Uterus (tissue), 4 donors: ENCODE data around the gene MBNL1. TPM values are rescaled to one million over a fixed set of nuclear protein-coding genes. Genes with fewer than 3 reads are reported as not detected.
A peak's percentile ranks its signal among the peaks of the same experiment; 100 is the strongest.

Experiments used
- DNase-seq, 2 donors: peaks; one replicate each; pipeline ENCODE4 v3.0.0-alpha.2; 2019 to 2020
- H3K27ac ChIP-seq, 2 donors: fragments of 200-600 bp; sonication (generic); 1 replicate in 1 of 2; 2 replicates in 1 of 2; pipeline ENCODE4 v1.5.1; 2016 to 2018
- H3K27me3 ChIP-seq, 2 donors: fragments of 200-600 bp; sonication (generic); one replicate each; pipeline ENCODE4 v1.5.1; 2018 to 2019; ENCODE audit warnings: control low read depth in 1 of 2
- H3K36me3 ChIP-seq, 2 donors: fragments of 200-600 bp; sonication (generic); one replicate each; pipeline ENCODE4 v1.5.1; 2019; ENCODE audit warnings: control low read depth in 1 of 2
- H3K4me1 ChIP-seq, 2 donors: fragments of 200-600 bp; sonication (generic); one replicate each; pipeline ENCODE4 v1.5.1; 2018 to 2019; ENCODE audit warnings: control low read depth in 1 of 2
- H3K4me3 ChIP-seq, 2 donors: fragments of 200-600 bp; sonication (generic); 1 replicate in 1 of 2; 2 replicates in 1 of 2; pipeline ENCODE4 v1.5.1; 2018 to 2019; ENCODE audit warnings: mild to moderate bottlenecking in 1 of 2
- H3K9me3 ChIP-seq, 2 donors: fragments of 200-600 bp; sonication (generic); one replicate each; pipeline ENCODE4 v1.5.1; 2019; ENCODE audit warnings: control low read depth in 1 of 2
- POLR2A ChIP-seq, 2 donors: fragments of 450-650 bp; IDR thresholded peaks; one replicate each; pipeline ENCODE4 v1.6.1; 2016; ENCODE audit warnings: antibody characterized with exemption in 2 of 2, mild to moderate bottlenecking in 1 of 2, moderate library complexity in 1 of 2
- intact Hi-C: fragments of 100-400 bp; cut with DNase I; formaldehyde crosslinking; loops from one replicate; pipeline ENCODE4 v1.15.1; 2023; ENCODE audit warnings: low total_unique reads
- total RNA-seq, 4 donors: library from RNA; depleted of rRNA in 3 of 4; stranded (reverse); fragments of >200 nt in 3 of 4; gene quantifications; one replicate each; pipeline versions ENCODE4 v1.1.0 to v1.2.4, GENCODE V29; 2014 to 2023
- TF ChIP-seq, protein P1 (sequence below), 4 experiments: fragments of 200-600 bp in 2 of 4; fragments of 450-650 bp in 2 of 4; sonication (generic) in 2 of 4; IDR thresholded peaks; one replicate each; pipeline ENCODE4 v1.5.1; 2016 to 2019; ENCODE audit warnings: antibody characterized with exemption in 4 of 4, mild to moderate bottlenecking in 2 of 4, moderate library complexity in 1 of 4
- donor health status: DM: yes; HTN: yes; CAD: no.

The MBNL1 gene
- total RNA-seq, 4 donors from 2014 or later = 219 to 470 (median 243) TPM

GRCh38 chr3:152496716-152497115 is 228.0 kb downstream of the MBNL1 start:
- Histone ChIP-seq H3K36me3 (no peaks in the 10 kb centered on the region), H3K4me3 (no peak overlapping the region), H3K4me1 (no peaks in the 10 kb centered on the region), H3K27ac (peak overlapping the region; percentile 65 to 81), H3K27me3 (no peaks in the 10 kb centered on the region), H3K9me3 (no peaks in the 10 kb centered on the region)
- no peak for TF ChIP-seq POLR2A (IDR thresholded peaks at IDR 0.05)
- DNase-seq = no peak
- intact Hi-C loops = no loop called here

- Histone ChIP-seq H3K4me1 (no peaks in the 10 kb centered on the region), H3K4me3 (no peak overlapping the region), H3K27me3 (no peaks in the 10 kb centered on the region), H3K27ac (peak overlapping the region; percentile 65 to 81), H3K9me3 (no peaks in the 10 kb centered on the region), H3K36me3 (no peaks in the 10 kb centered on the region)
- intact Hi-C loops = no loop called here
- no peak for DNase-seq
- TF ChIP-seq POLR2A (IDR thresholded peaks at IDR 0.05) = no peak
- TF ChIP-seq, protein P1, sequence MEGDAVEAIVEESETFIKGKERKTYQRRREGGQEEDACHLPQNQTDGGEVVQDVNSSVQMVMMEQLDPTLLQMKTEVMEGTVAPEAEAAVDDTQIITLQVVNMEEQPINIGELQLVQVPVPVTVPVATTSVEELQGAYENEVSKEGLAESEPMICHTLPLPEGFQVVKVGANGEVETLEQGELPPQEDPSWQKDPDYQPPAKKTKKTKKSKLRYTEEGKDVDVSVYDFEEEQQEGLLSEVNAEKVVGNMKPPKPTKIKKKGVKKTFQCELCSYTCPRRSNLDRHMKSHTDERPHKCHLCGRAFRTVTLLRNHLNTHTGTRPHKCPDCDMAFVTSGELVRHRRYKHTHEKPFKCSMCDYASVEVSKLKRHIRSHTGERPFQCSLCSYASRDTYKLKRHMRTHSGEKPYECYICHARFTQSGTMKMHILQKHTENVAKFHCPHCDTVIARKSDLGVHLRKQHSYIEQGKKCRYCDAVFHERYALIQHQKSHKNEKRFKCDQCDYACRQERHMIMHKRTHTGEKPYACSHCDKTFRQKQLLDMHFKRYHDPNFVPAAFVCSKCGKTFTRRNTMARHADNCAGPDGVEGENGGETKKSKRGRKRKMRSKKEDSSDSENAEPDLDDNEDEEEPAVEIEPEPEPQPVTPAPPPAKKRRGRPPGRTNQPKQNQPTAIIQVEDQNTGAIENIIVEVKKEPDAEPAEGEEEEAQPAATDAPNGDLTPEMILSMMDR (IDR thresholded peaks at IDR 0.05) = no peak
Observed at GRCh38 chr3:152497457-152497856, 228.7 kb downstream of the MBNL1 start.

GRCh38 chr3:152497890-152498289 is 229.2 kb downstream of the MBNL1 start:
- Histone ChIP-seq H3K9me3 (no peaks in the 10 kb centered on the region), H3K27me3 (no peaks in the 10 kb centered on the region), H3K27ac (peak overlapping the region; percentile 65 to 81), H3K36me3 (no peaks in the 10 kb centered on the region), H3K4me3 (no peak overlapping the region), H3K4me1 (no peaks in the 10 kb centered on the region)
- TF ChIP-seq POLR2A (IDR thresholded peaks at IDR 0.05) = no peak
- TF ChIP-seq, protein P1 (IDR thresholded peaks at IDR 0.05) = no peak
- no peak for DNase-seq
- intact Hi-C loops = no loop called here

DNA sequence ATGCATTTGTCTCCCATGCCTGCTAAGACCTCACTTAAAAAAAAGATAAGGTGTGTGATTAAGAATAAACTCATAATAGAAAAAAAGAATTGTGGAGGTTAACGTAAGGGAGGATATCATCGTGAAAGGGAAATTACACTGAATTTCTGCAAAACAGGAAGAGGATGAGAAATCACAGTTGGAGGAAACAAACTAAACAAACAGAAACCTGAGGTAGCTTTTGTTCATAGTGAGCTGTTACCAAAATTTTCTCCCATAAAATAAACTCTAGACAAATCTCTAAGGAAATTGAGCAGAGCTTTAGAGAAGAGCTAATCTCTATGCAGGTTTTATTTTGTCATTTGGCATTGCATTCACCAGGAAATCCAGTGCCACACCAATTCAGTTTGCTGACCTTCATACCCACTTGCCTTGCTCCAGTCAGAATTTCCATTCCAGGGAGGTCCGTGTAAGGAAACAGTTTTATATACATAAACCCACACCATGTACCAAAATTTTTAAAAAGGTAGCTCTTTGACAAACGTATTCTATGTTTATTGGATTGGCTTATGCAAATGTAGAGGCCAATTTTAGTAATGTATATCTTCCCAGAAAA is 231.2 kb downstream of the MBNL1 start:
- Histone ChIP-seq H3K36me3 (no peaks in the 10 kb centered on the region), H3K4me1 (no peaks in the 10 kb centered on the region), H3K27me3 (no peaks in the 10 kb centered on the region), H3K27ac (peak overlapping the region in 1 of 2 donors; percentile 3), H3K9me3 (no peaks in the 10 kb centered on the region), H3K4me3 (no peak overlapping the region)
- DNase-seq = no peak
- intact Hi-C loops = no loop called here
- no peak for TF ChIP-seq POLR2A (IDR thresholded peaks at IDR 0.05)
- TF ChIP-seq, protein P1 (IDR thresholded peaks at IDR 0.05) = no peak

GRCh38 chr3:152505926-152506325 is 237.2 kb downstream of the MBNL1 start:
- H3K9me3 ChIP-seq = no peaks in the 10 kb centered on the region
- H3K27me3 ChIP-seq = no peaks in the 10 kb centered on the region
- no peak for TF ChIP-seq POLR2A (IDR thresholded peaks at IDR 0.05)
- TF ChIP-seq, protein P1 (IDR thresholded peaks at IDR 0.05) = no peak
- intact Hi-C loops = no loop called here
- H3K4me3 ChIP-seq = no peak overlapping the region
- H3K4me1 ChIP-seq = no peaks in the 10 kb centered on the region
- H3K27ac ChIP-seq = no peak overlapping the region
- DNase-seq = no peak
- no peaks in the 10 kb centered on the region for H3K36me3 ChIP-seq

- no peaks in the 10 kb centered on the region for H3K27me3 ChIP-seq
- H3K27ac ChIP-seq = no peak overlapping the region
- no peaks in the 10 kb centered on the region for H3K4me1 ChIP-seq
- H3K36me3 ChIP-seq = no peaks in the 10 kb centered on the region
- H3K9me3 ChIP-seq = no peaks in the 10 kb centered on the region
- no peak overlapping the region for H3K4me3 ChIP-seq
- TF ChIP-seq, protein P1 (IDR thresholded peaks at IDR 0.05) = peak; percentile 24 to 32 (median 30)
- no peak for TF ChIP-seq POLR2A (IDR thresholded peaks at IDR 0.05)
- intact Hi-C loops = no loop called here
- DNase-seq = no peak
Observed at GRCh38 chr3:152508705-152509104, 240.0 kb downstream of the MBNL1 start.
